IPS-NIHi11 (cell line): ENCODE results near the gene LIM2.
"Not testable (repeated sequence)": the region's sequence is repeated elsewhere in the genome, so short reads cannot be mapped to it uniquely, and the experiment has no call there.

ENCODE experiments used
- DNase-seq: peaks from one replicate; pipeline ENCODE4 v3.0.0; 2012; ENCODE audit warnings: mixed read lengths, low spot score

The LIM2 gene

GRCh38 chr19:51387924-51388389 lies at the start of gene LIM2:
TSS of gene LIM2 (minus strand) at chr19:51387974. CDS start at chr19:51387443, 531 bp downstream.
- DNase-seq = no peak

GRCh38 chr19:51434456-51434855 lies 46.7 kb upstream of the LIM2 start:
- no peak for DNase-seq

- no peak for DNase-seq
Measured at GRCh38 chr19:51433043-51433442, 45.3 kb upstream of the LIM2 start.

- DNase-seq = no peak
Measured at GRCh38 chr19:51431124-51431523, 43.4 kb upstream of the LIM2 start.

- no peak for DNase-seq
Measured at GRCh38 chr19:51430221-51430620, 42.4 kb upstream of the LIM2 start.

- DNase-seq = no peak
Measured at GRCh38 chr19:51427201-51427600, 39.4 kb upstream of the LIM2 start.

- peak; percentile 96 for DNase-seq
Measured at GRCh38 chr19:51422053-51422448, 34.3 kb upstream of the LIM2 start.

GRCh38 chr19:51421229-51422052 lies 33.7 kb upstream of the LIM2 start:
- DNase-seq = peak; percentile 34

- DNase-seq = not testable (repeated sequence)
Measured at GRCh38 chr19:51420511-51420910, 32.7 kb upstream of the LIM2 start.

- DNase-seq = no peak
Measured at GRCh38 chr19:51418707-51419106, 30.9 kb upstream of the LIM2 start.

GRCh38 chr19:51417810-51418157 lies 30.0 kb upstream of the LIM2 start:
- no peak for DNase-seq

- no peak for DNase-seq
Measured at GRCh38 chr19:51417107-51417809, 29.5 kb upstream of the LIM2 start, which contains the start of gene SIGLEC10. TSS of gene SIGLEC10 (minus strand) at chr19:51417642. CDS start at chr19:51417581, 61 bp downstream.

- DNase-seq = not testable (repeated sequence)
Measured at GRCh38 chr19:51416422-51416821, 28.6 kb upstream of the LIM2 start.

- no peak for DNase-seq
Measured at GRCh38 chr19:51415187-51415586, 27.4 kb upstream of the LIM2 start.

GRCh38 chr19:51410950-51411748 lies 23.4 kb upstream of the LIM2 start:
- DNase-seq = no peak

GRCh38 chr19:51407511-51408131 lies 19.8 kb upstream of the LIM2 start:
- peak; percentile 51 for DNase-seq

GRCh38 chr19:51402117-51402516 lies 14.3 kb upstream of the LIM2 start:
- no peak for DNase-seq

GRCh38 chr19:51399936-51400335 lies 12.2 kb upstream of the LIM2 start:
- DNase-seq = not testable (repeated sequence)

GRCh38 chr19:51399231-51399630 lies 11.5 kb upstream of the LIM2 start:
- no peak for DNase-seq

- peak; percentile 51 for DNase-seq
Measured at GRCh38 chr19:51398096-51398704, 10.4 kb upstream of the LIM2 start.

GRCh38 chr19:51397453-51397852 lies 9.7 kb upstream of the LIM2 start:
- DNase-seq = not testable (repeated sequence)
